Measurements from ENCODE around the gene MMP27. TPM values are rescaled to one million over a fixed set of nuclear protein-coding genes. Genes with fewer than 3 reads are reported as not detected.

MMP27 gene
- total RNA-seq, 2 donors from 2014 or later: not detected

DNA sequence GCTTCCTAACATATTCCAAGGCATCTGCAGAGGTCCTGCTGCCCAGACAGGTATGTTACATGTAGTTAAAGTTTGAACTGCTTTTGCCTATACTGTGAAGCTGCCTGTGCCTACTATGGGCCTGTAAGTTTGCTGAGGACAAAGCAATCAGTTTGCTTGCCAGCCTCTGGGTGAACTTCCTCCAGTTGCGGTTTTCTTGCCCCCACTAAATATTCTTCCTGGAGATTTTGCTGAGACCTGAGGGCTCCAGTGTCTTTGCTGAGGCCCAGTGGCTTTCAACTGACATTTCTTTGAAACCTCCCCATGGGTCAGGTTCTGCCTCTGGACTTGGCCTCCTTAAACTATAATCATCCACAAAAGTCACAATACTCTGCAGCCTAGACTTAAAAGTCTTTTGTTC is 50.8 kb downstream of the MMP27 start:
- Histone ChIP-seq H3K4me3 (no peak overlapping the region), H3K27me3 (no peaks in the 10 kb centered on the region), H3K4me1 (no peaks in the 10 kb centered on the region), H3K9me3 (no peaks in the 10 kb centered on the region), H3K36me3 (replicated peaks in 1 of 2; ENCODE audit: insufficient read depth in 1 of 2, low read depth in 2 of 2) (no peaks in the 10 kb centered on the region), H3K27ac (no peak overlapping the region)
- TF ChIP-seq POLR2A (IDR thresholded peaks at IDR 0.05): no peak
- TF ChIP-seq, protein P1, sequence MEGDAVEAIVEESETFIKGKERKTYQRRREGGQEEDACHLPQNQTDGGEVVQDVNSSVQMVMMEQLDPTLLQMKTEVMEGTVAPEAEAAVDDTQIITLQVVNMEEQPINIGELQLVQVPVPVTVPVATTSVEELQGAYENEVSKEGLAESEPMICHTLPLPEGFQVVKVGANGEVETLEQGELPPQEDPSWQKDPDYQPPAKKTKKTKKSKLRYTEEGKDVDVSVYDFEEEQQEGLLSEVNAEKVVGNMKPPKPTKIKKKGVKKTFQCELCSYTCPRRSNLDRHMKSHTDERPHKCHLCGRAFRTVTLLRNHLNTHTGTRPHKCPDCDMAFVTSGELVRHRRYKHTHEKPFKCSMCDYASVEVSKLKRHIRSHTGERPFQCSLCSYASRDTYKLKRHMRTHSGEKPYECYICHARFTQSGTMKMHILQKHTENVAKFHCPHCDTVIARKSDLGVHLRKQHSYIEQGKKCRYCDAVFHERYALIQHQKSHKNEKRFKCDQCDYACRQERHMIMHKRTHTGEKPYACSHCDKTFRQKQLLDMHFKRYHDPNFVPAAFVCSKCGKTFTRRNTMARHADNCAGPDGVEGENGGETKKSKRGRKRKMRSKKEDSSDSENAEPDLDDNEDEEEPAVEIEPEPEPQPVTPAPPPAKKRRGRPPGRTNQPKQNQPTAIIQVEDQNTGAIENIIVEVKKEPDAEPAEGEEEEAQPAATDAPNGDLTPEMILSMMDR (IDR thresholded peaks at IDR 0.05): no peak
- DNase-seq: no peak
- ATAC-seq: no peak
- intact Hi-C loops (cut with DNase I): no loop called here
- WGBS, 2 donors: 77 to 94% methylated on average over 1 of the region's 1 CpG

DNA sequence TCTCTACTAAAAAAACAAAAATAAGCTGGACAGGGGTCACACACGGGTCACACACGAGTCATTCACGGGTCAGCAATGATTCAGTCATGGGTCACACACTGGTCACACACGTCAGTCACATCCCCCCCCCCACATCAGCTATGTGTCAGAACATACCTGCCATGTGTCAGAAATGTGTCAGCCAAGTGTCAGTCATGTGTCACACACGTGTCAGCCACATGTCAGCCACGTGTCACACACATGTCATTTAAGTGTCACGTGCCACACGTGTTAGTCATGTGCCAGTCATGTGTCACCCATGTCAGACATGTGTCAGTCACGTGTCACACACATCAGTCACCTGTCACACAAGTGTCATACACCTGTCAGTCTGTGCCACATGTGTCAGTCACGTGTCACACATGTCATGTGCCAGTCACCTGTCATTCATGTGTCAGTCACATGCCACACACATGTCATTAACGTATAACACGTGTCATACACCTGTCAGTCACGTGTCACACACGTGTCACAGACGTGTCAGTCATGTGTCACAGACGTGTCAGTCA is 51.8 kb downstream of the MMP27 start:
- H3K4me3 ChIP-seq: no peak overlapping the region
- no peak for ATAC-seq
- no peak for TF ChIP-seq POLR2A (IDR thresholded peaks at IDR 0.05)
- TF ChIP-seq, protein P1 (IDR thresholded peaks at IDR 0.05): no peak
- intact Hi-C loops (cut with DNase I): no loop called here
- H3K27ac ChIP-seq: no peak overlapping the region
- DNase-seq: no peak
- no peaks in the 10 kb centered on the region for H3K4me1 ChIP-seq
- H3K36me3 ChIP-seq (replicated peaks in 1 of 2; ENCODE audit: insufficient read depth in 1 of 2, low read depth in 2 of 2): no peaks in the 10 kb centered on the region
- 68 to 75% methylated on average over 12 to 16 of the region's 16 CpGs for WGBS, 2 donors
- H3K9me3 ChIP-seq: no peaks in the 10 kb centered on the region
- H3K27me3 ChIP-seq: no peaks in the 10 kb centered on the region

DNA sequence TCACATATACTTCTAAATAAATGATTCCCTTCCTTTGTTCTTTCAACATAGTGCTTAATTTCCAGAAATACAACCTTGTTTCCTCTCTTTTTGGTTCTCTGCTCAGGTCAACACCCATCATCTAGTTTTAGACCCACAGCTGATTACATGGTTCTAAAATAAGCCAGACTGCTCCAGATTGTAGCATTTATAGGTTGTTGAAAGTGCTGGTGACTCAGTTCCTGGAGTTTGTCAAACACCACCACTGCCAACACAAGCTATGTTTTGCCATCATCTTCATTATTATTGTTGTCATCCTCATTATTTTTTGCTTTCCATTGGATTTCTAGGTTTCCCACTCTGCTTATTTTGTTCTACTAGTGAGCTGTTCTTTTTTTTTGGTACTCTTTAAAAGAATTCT is 58.1 kb downstream of the MMP27 start:
- Histone ChIP-seq H3K4me1 (no peaks in the 10 kb centered on the region), H3K9me3 (no peaks in the 10 kb centered on the region), H3K36me3 (replicated peaks in 1 of 2; ENCODE audit: insufficient read depth in 1 of 2, low read depth in 2 of 2) (no peaks in the 10 kb centered on the region), H3K27me3 (no peaks in the 10 kb centered on the region), H3K4me3 (no peak overlapping the region), H3K27ac (no peak overlapping the region)
- DNase-seq: no peak
- no peak for TF ChIP-seq POLR2A (IDR thresholded peaks at IDR 0.05)
- TF ChIP-seq, protein P1 (IDR thresholded peaks at IDR 0.05): no peak
- intact Hi-C loops (cut with DNase I): no loop called here
- ATAC-seq: no peak

DNA sequence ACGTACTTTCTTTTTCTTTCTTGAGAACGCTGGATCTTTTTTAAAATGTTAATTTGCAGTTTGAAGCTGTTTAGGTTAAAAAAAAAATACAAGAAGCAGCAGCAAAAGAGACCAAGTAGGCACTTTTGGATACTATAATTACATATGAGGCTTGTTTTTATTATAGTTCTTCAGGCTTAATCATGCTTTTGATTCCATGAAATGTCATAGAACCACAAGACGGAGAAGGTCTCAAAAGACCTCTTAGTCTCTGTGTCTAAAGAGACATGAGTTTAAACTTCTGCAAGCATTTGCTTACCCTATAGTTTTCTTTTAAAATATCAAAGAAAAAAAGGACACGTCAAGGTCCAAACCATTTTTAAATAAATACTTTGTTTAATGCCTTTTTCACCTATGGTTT is 61.6 kb downstream of the MMP27 start:
- DNase-seq (no peak), ATAC-seq (no peak)
- intact Hi-C loops (cut with DNase I): no loop called here
- TF ChIP-seq POLR2A (IDR thresholded peaks at IDR 0.05): no peak
- TF ChIP-seq, protein P1 (IDR thresholded peaks at IDR 0.05): no peak
- 75 to 81% methylated on average over 4 of the region's 4 CpGs for WGBS, 2 donors
- no peaks in the 10 kb centered on the region for H3K4me1 ChIP-seq
- no peaks in the 10 kb centered on the region for H3K9me3 ChIP-seq
- no peaks in the 10 kb centered on the region for H3K36me3 ChIP-seq (replicated peaks in 1 of 2; ENCODE audit: insufficient read depth in 1 of 2, low read depth in 2 of 2)
- no peaks in the 10 kb centered on the region for H3K27me3 ChIP-seq
- H3K4me3 ChIP-seq: no peak overlapping the region
- no peak overlapping the region for H3K27ac ChIP-seq

Other genes starting within 250 kb of the MMP27 start
- gene MMP7, start 175.0 kb downstream of the MMP27 start, total RNA-seq: 100 to 1,000 TPM in 1 of 2 donors, 10 to 100 TPM in 1; 54.5 to 105 TPM
- not detected for gene MMP20, start 80.4 kb downstream of the MMP27 start, total RNA-seq
- not detected for gene MMP8, start 19.2 kb upstream of the MMP27 start, total RNA-seq
- gene MMP10, start 74.9 kb upstream of the MMP27 start, total RNA-seq: not detected
- gene MMP1, start 92.4 kb upstream of the MMP27 start, total RNA-seq: 10 to 100 TPM in 1 of 2 donors, not detected in 1; 34.8 TPM
- gene MMP3, start 137.8 kb upstream of the MMP27 start, total RNA-seq: 1 to 10 TPM in 1 of 2 donors, not detected in 1; 1.0 TPM
- gene MMP12, start 169.2 kb upstream of the MMP27 start, total RNA-seq: not detected
- not detected for gene MMP13, start 250.0 kb upstream of the MMP27 start, total RNA-seq